ENCODE measurements around the gene EXT2.

DNA sequence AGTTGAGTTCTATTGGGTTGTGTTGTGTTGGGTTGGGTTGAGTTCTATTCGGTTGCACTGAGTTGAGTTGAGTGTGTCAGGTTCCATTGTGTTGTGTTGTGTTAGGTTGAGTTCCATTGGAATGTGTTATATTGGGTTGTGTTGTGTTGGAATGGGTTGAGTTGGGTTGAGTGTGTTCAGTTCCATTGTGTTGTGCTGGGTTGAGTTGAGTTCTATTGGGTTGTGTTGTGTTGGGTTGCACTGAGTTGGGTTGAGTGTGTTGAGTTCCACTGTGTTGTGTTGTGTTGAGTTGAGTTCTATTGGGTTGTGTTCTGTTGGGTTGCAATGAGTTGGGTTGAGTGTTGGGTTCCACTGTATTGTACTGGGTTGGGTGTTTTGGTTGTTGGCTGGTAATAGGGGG is 178.9 kb downstream of the EXT2 start:
- no peak for TF ChIP-seq POLR2A (IDR thresholded peaks at IDR 0.05)
- TF ChIP-seq, protein P1, sequence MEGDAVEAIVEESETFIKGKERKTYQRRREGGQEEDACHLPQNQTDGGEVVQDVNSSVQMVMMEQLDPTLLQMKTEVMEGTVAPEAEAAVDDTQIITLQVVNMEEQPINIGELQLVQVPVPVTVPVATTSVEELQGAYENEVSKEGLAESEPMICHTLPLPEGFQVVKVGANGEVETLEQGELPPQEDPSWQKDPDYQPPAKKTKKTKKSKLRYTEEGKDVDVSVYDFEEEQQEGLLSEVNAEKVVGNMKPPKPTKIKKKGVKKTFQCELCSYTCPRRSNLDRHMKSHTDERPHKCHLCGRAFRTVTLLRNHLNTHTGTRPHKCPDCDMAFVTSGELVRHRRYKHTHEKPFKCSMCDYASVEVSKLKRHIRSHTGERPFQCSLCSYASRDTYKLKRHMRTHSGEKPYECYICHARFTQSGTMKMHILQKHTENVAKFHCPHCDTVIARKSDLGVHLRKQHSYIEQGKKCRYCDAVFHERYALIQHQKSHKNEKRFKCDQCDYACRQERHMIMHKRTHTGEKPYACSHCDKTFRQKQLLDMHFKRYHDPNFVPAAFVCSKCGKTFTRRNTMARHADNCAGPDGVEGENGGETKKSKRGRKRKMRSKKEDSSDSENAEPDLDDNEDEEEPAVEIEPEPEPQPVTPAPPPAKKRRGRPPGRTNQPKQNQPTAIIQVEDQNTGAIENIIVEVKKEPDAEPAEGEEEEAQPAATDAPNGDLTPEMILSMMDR (IDR thresholded peaks at IDR 0.05), result no peak
